HTR-8/SVneo (cell line): ENCODE data around the gene SNAP91.
A peak's percentile ranks its signal among the peaks of the same experiment; 100 is the strongest.
"Not testable (repeated sequence)": the region's sequence is repeated elsewhere in the genome, so short reads cannot be mapped to it uniquely, and the experiment has no call there.

Source experiments
- DNase-seq: peaks from one replicate; pipeline ENCODE4 v3.0.0; 2011; ENCODE audit warnings: low spot score, mixed read lengths; ENCODE audit not compliant: insufficient read length
- FAIRE-seq: peaks from 2 replicates; lab custom pipeline; 2011; peaks lifted over from hg19 to GRCh38; lab: Jason Lieb, UNC

Gene SNAP91, protein sequence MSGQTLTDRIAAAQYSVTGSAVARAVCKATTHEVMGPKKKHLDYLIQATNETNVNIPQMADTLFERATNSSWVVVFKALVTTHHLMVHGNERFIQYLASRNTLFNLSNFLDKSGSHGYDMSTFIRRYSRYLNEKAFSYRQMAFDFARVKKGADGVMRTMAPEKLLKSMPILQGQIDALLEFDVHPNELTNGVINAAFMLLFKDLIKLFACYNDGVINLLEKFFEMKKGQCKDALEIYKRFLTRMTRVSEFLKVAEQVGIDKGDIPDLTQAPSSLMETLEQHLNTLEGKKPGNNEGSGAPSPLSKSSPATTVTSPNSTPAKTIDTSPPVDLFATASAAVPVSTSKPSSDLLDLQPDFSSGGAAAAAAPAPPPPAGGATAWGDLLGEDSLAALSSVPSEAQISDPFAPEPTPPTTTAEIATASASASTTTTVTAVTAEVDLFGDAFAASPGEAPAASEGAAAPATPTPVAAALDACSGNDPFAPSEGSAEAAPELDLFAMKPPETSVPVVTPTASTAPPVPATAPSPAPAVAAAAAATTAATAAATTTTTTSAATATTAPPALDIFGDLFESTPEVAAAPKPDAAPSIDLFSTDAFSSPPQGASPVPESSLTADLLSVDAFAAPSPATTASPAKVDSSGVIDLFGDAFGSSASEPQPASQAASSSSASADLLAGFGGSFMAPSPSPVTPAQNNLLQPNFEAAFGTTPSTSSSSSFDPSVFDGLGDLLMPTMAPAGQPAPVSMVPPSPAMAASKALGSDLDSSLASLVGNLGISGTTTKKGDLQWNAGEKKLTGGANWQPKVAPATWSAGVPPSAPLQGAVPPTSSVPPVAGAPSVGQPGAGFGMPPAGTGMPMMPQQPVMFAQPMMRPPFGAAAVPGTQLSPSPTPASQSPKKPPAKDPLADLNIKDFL

DNA sequence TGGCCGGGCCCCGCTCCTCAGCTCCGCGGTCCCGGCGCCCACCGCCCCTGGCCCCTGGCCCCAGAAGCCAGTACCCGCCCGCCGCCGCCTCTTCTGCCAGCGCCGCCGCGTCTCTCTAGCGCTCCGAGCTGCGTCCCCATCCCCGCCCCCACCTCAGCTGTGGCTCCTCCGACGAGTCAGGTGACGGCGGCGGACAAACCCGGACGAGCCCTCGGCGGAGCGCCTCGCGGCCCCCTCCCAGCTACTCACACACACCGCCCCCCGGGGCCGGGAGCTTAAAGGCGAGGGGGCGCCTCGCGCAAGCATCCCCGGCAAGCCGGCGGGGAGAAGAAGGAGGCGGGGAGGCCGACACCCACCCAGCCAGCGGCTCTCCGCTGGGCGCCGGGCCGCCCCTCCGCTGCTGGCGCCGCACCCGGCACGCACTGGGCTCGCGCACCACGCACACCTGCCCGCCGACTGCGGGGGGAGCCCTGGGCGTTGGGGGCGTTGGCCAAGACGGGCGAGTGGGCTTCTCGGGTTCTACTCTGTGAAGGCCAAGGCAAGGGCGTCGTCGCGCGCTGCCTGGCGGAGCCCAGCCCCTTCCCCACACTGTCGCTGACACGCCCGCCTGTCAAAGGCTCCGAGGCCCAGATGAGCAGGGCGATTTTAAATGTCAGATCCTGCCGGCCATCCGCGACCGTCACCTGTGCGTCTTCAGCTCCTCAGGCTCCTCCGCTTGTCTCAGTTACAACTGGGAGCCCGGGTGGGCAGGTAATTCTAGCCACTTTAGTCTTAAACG lies at the start of gene SNAP91:
TSS of gene SNAP91 (minus strand) at position 132 of the 778 bp plus-strand sequence. CDS start 1,174 bp downstream, outside the sequence.
- FAIRE-seq = no peak
- DNase-seq = peak; percentile 18

DNA sequence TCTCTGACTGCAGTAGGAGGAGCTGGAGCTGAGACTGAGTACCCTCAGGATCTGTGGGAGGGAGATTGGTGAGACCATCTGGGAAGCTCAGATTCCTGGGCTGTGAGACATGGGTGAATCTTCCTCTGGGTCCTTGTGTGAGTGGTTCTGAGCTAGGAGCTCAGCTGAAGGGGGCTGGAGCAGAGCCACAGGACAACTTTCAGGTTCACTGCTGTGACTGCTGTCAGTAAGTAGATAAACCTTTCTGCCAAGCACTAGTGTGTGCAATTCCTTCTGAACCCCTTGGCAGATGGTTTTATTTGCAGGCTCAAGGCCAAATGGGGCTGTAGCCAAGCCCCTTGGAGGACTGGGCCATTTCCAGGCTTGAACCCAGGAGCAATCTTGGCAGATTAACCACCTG lies 49.6 kb upstream of the SNAP91 start:
- DNase-seq = no peak
- FAIRE-seq = no peak

DNA sequence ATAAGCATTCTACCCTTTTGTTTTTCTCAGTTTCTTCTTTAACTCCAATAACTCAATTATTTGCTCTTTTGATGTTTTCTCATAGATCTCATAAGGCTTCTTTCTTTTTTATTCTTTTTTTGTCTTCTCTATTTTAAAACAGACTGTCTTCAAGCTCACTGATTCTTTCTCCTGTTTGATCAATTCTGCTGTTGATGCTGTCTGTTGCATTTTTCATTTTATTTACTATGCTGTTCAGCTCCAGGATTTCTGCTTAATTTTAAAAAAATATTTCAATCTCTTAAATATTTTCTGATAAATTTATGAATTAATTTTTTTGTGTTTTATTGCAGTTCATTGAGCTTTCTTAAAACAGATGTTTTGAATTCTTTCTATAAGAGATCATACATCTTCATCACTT lies 48.1 kb upstream of the SNAP91 start:
- no peak for FAIRE-seq
- DNase-seq = no peak

DNA sequence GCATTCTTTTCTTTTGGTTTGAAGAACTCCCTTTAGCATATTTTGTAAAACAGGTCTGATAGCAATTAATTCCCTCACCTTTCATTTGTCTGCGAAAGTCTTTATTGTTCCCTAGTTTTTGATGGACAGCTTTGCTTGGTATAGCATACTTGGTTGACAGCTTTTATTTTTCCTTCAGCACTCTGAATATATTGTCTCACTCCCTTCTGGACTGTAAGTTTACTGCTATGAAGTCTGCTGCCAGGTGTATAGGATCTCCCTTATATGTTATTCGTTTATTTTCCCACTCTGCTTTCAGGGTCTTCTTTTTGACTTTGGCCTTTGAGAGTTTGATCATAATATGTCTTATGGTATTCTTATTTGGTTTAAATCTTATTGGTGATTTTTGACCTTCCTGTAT lies 47.7 kb upstream of the SNAP91 start:
- FAIRE-seq = no peak
- DNase-seq = no peak

DNA sequence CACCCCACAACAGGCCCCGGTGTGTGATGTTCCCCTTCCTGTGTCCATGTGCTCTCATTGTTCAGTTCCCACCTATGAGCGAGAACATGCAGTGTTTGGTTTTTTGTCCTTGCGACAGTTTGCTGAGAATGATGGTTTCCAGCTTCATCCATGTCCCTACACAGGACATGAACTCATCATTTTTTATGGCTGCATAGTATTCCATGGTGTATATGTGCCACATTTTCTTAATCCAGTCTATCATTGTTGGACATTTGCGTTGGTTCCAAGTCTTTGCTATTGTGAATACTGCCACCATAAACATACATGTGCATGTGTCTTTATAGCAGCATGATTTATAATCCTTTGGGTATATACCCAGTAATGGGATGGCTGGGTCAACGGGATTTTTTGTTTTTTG lies 43.5 kb upstream of the SNAP91 start:
- not testable (repeated sequence) for FAIRE-seq, DNase-seq

DNA sequence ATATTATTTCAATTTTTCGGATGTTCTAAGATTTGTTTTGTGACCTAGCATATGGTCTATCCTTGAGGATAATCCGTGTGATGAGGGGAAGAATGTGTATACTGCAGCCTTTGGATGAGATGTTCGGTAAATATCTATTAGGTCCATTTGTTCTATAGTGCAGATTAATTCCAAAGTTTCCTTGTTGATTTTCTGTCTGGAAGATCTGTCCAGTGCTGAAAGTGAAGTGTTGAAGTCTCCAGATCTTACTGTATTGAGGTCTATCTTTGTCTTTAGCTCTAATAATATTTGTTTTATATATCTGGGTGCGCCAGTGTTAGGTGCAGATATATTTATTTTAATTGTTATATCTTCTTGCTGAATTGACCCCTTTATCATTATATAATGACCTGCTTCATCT lies 32.2 kb upstream of the SNAP91 start:
- DNase-seq = no peak
- no peak for FAIRE-seq

DNA sequence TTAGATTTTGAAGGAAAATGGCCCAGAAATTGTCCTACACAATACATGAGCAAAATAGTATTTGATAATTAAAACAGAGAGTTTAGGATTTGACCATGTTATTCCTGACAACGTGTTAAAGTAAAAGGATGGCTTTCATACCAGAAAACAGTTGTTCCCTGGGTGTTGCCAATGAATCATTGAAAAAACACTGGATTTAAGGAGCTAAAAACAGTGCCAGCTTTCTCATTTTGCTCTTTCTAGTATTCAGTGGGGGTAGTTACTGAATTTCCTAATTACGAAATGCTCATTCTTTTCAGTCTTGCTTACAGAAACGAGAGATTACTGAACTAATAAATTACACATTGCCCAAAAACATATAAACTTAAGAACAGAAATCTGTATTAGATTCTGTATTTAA lies 26.6 kb upstream of the SNAP91 start:
- FAIRE-seq = no peak
- no peak for DNase-seq

DNA sequence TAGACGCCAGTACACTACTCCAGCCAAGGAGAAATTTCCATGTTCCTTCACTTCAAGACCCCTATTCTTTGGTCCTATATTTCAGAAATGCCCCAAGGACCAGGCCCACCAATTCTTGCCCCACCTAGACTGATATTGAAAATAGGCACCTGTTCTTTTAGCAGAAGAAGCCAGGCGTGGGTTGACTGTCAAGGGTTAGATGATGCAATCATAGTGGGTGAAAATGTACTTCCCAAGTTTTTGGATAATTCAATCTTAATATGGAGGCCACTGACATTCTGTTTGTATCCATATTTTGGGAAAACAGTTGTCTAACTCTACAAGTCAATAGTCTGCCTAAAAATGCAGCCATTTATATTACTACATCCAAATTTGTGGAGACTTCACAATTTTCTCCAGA lies 21.0 kb upstream of the SNAP91 start:
- no peak for FAIRE-seq
- no peak for DNase-seq

DNA sequence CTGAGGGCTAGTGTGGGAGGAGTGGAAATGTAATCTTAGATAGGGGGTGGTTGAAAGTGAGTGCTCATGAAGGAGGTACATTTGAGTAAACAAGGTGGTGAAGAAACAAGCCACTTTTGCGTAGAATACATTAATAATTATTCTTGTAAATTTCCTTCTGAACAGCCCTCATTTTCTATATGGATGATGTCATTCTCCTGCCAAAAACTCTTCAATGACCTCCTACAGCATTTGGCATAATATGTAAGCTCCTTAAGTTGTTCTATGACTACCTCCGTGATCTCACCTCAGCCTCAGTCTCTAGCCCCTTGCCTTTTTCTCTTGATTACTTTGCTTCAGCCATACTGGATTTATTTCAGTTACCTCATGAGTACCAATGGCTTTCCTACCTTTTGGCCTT lies 14.0 kb upstream of the SNAP91 start:
- FAIRE-seq (no peak), DNase-seq (no peak)

DNA sequence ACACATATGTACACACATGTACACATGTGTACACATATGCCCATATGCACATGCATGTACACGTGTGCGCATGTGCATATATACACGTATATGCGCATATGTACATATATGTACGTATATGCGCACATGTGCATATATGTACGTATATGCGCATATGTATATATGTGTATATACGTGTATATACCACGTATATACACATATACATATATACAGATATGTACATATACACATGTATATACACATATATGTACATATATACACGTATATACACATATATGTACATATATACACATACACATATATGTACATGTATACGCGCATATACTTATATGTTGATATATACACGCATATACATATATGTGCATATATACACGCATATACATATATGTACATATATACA lies 8.9 kb upstream of the SNAP91 start:
- DNase-seq = no peak
- FAIRE-seq = no peak

DNA sequence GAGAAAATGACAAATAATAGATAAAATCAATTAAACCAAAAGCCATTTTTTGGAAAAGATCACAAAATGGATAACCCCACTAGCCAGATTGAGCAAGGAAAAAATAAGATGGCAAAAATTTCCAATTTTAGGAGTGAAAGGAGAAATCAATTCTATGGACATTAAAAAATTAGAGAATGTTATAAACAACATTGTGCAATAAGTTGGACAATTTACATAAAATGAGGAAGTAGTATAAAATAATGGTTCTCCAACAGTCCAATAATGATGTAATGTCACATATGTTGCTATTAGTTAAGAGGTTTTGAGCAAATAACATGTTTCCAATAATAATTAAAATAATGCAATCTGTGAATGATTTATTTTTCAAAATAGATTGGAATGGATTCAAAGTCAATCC lies 3.1 kb upstream of the SNAP91 start:
- FAIRE-seq = no peak
- DNase-seq = no peak

DNA sequence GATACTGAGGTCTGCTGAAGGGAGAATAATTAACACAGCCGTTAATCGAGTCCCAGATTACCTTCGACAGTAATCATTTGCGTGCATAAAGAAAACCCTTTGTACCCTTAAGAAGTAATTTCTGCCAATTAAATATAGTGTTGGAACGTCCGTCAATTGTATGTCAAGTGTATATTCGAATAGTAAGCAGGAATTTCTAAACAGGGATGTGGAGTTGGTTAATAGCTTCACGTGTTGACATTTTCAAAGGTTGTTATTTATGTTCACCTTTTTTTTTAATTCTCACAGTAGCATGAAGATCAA lies 798 bp upstream of the SNAP91 start:
- FAIRE-seq (no peak), DNase-seq (no peak)

DNA sequence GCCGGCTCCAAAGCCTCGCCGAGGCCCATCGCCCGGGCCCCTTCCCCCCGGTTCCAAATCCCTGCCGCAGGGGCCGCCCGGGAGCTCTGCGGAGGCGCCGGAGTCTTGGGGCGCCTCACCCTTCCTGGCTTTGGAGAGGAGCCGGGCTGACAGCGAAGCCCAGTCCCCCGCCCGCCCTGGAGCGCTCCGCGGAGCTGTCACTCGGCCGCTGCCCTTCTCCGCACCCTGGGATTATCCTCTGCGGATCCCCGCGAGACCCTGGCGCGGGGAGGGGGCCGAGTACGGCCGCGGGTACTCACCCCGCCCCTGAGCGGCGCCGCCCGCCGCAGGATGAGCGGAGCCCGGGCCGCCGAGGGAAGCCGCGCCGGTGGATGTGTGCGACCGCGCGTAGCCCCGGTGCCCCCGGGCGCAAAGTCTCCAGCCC lies 343 bp downstream of the SNAP91 start:
- FAIRE-seq (no peak), DNase-seq (peak; percentile 4)

DNA sequence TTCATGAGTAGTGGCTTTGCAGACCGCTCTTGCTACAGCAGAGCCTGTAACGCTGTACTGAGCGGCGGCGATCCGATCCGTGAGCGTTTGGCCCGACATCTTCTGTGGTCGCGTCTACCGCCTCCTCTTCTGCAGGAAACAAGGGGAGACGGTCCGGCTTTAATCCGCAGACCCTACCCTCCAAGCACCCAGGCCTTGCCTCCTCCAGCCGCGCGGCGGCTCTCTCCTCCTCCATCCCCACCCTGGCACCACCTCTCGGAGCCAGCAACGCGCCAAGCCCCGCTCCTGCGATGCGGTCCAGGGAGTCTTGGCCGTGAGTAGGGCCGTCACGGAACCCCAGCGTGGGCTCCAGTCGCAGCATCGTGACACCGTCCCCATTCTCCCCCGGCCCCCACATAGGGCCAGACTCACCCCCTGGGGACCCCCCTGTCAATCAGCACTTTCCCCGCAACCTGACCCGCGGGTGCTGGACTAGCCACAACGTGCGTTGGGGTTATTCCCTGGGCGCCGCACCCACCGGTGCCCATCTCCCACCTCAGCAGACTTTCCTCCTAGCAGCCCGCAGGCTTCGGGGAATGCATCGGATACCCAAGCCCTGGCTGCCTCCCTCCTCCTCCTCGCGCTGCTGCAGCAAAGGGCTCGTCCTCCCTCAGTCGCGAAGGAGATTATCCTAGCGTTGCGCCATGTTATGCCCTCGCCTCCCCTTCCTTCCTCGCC lies 914 bp downstream of the SNAP91 start:
- FAIRE-seq (no peak), DNase-seq (peak; percentile 2)

DNA sequence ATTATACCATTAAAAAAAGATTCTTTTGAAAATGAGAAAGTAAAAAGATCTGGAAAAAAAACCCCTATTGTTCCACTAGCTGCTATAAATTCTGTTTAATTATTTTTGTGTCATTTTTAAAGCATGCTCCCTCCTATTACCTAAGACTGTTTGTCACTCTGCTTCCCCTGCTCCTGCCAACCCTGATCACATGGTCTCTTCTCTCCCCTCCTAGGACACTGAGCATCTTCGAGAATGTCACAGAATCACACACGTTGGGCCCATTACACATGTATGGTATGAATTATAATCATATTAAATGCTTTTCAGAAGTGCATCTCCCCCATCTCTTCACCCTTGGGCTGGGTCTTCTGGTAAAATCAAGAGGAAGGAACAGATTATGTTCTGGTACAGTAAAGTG lies 6.2 kb downstream of the SNAP91 start:
- no peak for FAIRE-seq
- no peak for DNase-seq

DNA sequence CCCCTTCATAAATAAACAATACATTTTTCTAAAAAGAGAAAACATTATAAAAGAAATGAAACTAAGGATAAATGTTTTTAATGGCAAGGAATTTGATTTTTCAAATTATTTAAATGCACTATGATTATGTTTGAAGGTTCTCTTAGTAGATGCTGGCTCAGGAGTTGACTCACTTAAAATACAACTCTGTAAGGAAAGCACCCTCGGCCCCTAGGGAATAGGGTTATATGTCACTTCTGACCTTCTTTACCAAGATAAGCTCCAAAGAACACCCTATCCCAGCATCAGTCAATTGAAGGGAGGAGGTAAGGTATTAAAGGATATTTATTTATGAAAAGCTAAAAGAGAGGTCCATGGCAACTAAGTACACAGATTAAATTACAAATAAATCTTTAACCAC lies 6.8 kb downstream of the SNAP91 start:
- no peak for FAIRE-seq
- DNase-seq = no peak

DNA sequence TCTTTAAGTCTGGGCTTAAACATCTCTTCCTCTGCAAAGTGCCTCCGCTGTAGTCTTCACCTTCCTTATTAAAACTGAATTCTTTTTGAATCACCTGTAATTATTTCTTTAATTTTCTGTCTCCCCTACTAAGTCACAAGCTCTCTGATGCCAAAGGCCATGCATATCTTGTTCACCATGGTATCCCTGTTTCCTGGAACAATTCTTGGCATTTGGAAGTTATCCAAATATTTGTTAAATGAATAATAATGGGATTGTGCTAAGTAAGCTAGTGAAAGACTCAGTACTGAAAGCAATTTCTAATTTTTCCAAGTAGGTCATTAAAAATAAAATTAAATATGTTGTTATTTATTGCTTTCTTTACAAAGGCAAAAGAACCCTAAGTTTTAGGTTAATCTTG lies 12.2 kb downstream of the SNAP91 start:
- DNase-seq = no peak
- FAIRE-seq = no peak

DNA sequence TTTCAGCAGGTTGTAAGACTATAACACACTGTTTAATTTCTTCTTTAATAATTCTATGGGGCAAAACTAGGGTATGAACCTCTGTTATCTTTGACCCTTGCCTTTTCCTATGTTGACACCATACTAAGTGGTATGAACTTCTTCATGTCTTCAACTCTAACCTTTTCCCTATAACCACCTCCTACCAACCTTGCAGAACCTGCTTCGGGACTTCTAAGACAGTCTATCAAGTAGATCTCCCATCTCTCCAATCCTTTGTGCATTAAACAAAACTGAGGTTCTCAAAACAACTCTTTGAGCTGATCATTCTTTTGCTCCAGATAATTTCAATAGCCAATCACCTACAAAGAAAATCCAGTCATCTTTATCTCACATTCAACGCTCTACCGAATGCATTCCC lies 23.4 kb downstream of the SNAP91 start:
- DNase-seq (no peak), FAIRE-seq (no peak)

DNA sequence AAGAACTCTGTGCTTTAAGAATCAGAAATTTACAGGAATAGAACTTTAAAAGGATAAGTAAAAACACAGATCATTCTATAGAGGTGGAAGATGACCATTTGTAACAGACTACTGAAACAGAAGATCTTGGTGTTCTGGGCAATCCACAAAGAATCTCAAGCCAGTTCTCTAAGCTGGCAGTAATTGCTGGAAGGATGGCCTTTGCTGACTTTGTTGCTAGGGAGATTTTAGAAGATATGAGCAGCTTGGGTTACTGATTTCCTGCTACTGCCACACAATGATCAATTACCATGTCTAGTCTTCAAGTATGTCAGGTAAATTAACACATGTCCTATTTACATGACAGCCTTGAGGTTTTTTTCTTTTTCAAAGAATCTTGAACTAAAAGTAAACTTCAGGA lies 31.1 kb downstream of the SNAP91 start:
- no peak for DNase-seq
- FAIRE-seq = no peak

DNA sequence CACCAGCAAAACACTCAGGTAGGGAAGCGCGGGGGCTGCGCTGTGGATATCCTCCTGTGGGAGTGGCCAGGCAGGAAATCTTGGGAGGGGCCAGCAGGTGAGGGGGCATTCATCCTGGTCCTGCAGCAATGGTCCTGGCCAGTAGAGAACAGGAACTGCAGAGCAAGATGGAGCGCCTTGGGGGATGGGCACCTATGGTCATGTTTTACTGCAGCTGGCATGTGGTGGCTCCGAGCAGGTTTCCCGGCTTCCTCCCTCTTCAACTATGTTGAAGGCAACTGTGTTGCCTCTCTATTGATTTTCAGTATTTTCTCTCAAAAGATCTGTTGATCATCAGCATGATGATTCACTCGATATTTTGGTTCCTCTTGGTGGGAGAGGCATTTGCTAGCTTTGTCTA lies 70.9 kb downstream of the SNAP91 start:
- FAIRE-seq = no peak
- DNase-seq = no peak
